DOHH2 (cell line): Measurements from ENCODE around the gene PRCD.
"Not testable (repeated sequence)": the region's sequence is repeated elsewhere in the genome, so short reads cannot be mapped to it uniquely, and the experiment has no call there.

ENCODE experiments used
- H3F3A ChIP-seq: fragments of 200-600 bp; sonication (generic), shearing (Covaris generic); 2 replicates; pipeline ENCODE4 v1.6.0; 2016; ENCODE audit warnings: antibody characterized with exemption, mild to moderate bottlenecking; ENCODE audit not compliant: control insufficient read depth, insufficient read depth
- H3K27ac ChIP-seq: fragments of 200-600 bp; sonication (generic); 2 replicates; pipeline ENCODE4 v1.5.1; 2014; ENCODE audit warnings: low read depth, mild to moderate bottlenecking, low read length, moderate library complexity
- H3K27me3 ChIP-seq: fragments of 200-600 bp; sonication (generic); 2 replicates; pipeline ENCODE4 v1.6.1; 2014; ENCODE audit warnings: mild to moderate bottlenecking, low read length, mixed read lengths; ENCODE audit not compliant: control insufficient read depth
- H3K36me3 ChIP-seq: fragments of 200-600 bp; sonication (generic); 2 replicates; pipeline ENCODE4 v1.6.1; 2014; ENCODE audit warnings: mild to moderate bottlenecking, low read length, moderate library complexity, mixed read lengths; ENCODE audit not compliant: control insufficient read depth
- H3K4me1 ChIP-seq: fragments of 200-600 bp; sonication (generic); 2 replicates; pipeline ENCODE4 v1.6.1; 2014; ENCODE audit warnings: mild to moderate bottlenecking, low read length, mixed read lengths; ENCODE audit not compliant: control insufficient read depth
- H3K4me2 ChIP-seq: fragments of 200-600 bp; sonication (generic); 2 replicates; pipeline ENCODE4 v1.6.0; 2014; ENCODE audit warnings: mild to moderate bottlenecking, low read length, moderate library complexity
- H3K4me3 ChIP-seq: fragments of 200-600 bp; sonication (generic); 2 replicates; pipeline ENCODE4 v1.5.1; 2014; ENCODE audit warnings: mild to moderate bottlenecking, low read length, mixed read lengths
- H3K79me2 ChIP-seq: fragments of 200-600 bp; sonication (generic); 2 replicates; pipeline ENCODE4 v1.6.1; 2014; ENCODE audit warnings: mild to moderate bottlenecking, low read length, mixed read lengths; ENCODE audit not compliant: control insufficient read depth
- H3K9me2 ChIP-seq: fragments of 200-600 bp; sonication (generic); replicated peaks from 2 replicates; pipeline ENCODE4 v1.6.1; 2014; ENCODE audit warnings: mild to moderate bottlenecking, low read length, mixed read lengths; ENCODE audit not compliant: control insufficient read depth
- H3K9me3 ChIP-seq: fragments of 200-600 bp; sonication (generic); 2 replicates; pipeline ENCODE4 v1.6.1; 2014; ENCODE audit warnings: antibody characterized with exemption, low read length, mixed read lengths; ENCODE audit not compliant: control insufficient read depth, insufficient read depth
- H4K20me1 ChIP-seq: fragments of 200-600 bp; sonication (generic); 2 replicates; pipeline ENCODE4 v1.6.0; 2014; ENCODE audit warnings: low read depth, mild to moderate bottlenecking, antibody characterized with exemption, low read length, moderate library complexity; ENCODE audit not compliant: control insufficient read depth, insufficient read depth
- EZH2phosphoT487 ChIP-seq: fragments of 200-600 bp; sonication (generic); IDR thresholded peaks from 2 replicates; pipeline ENCODE4 v1.6.1; 2017; ENCODE audit warnings: borderline replicate concordance, mild to moderate bottlenecking, antibody characterized with exemption, low read length, moderate library complexity, mixed read lengths
- TF ChIP-seq, protein P1 (sequence below): fragments of 200-600 bp; sonication (generic); IDR thresholded peaks from one replicate; pipeline ENCODE4 v1.5.1; 2014; ENCODE audit warnings: antibody characterized with exemption, mild to moderate bottlenecking, low read depth, low read length; ENCODE audit not compliant: poor library complexity, severe bottlenecking

The PRCD gene

DNA sequence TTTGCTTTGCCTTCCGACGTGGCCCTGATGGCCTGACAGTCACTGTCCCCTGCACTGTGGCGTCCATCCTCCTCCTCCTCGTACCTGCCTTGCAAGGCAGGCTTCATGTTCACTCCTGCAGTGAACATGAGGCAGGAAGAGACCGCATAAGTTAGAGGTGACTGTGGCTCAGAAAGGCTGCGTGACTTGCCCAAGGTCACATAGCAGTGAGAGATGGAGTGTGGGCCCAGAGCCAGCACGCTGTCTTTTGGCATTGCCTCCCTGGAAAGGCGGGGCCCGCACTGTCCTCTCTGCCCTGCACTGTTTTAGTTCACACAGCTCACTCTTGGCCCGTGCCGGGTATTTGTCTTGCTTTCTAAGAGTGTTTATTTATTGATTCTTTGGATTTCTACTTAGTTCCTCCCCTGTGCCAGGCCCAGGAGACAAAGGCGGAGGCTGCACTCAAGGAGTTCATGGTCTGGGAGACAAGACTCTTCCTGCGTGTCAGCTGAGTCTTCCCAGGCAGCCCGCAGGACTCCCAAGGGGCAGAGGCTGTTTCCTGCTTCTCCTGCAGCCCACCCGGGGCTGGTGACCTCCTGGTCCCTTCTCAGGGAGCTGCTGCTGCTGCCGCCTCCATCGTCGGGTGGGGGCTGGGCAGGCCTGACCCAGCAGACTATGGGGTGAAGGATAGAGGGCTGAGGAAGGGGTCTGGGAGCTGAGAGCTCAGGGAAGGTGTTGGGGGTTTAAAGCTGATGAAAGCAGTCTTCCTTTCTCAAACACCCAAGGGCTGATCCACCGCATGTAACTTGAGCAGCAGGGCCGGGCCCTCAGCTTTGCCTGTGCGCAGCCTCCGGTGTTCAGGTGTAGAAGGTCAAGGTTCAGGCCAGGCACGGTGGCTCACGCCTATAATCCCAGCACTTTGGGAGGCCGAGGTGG lies 15.0 kb upstream of the PRCD start:
- Histone ChIP-seq H3K9me2 (no peaks in the 10 kb centered on the region), H3K9me3 (no peaks in the 10 kb centered on the region), H3K4me3 (no peak overlapping the region), H3K4me1 (peaks cover 41% of the 10 kb centered on the region), H3K79me2 (no peaks in the 10 kb centered on the region), H3K4me2 (no peak overlapping the region), H4K20me1 (no peaks in the 10 kb centered on the region), H3K27ac (no peak overlapping the region), H3K36me3 (no peaks in the 10 kb centered on the region), H3F3A (no peaks in the 10 kb centered on the region; the same call in 1 of the 2 replicates), H3K27me3 (peaks cover 6% of the 10 kb centered on the region; the same call in 1 of the 2 replicates)
- TF ChIP-seq, protein P1, sequence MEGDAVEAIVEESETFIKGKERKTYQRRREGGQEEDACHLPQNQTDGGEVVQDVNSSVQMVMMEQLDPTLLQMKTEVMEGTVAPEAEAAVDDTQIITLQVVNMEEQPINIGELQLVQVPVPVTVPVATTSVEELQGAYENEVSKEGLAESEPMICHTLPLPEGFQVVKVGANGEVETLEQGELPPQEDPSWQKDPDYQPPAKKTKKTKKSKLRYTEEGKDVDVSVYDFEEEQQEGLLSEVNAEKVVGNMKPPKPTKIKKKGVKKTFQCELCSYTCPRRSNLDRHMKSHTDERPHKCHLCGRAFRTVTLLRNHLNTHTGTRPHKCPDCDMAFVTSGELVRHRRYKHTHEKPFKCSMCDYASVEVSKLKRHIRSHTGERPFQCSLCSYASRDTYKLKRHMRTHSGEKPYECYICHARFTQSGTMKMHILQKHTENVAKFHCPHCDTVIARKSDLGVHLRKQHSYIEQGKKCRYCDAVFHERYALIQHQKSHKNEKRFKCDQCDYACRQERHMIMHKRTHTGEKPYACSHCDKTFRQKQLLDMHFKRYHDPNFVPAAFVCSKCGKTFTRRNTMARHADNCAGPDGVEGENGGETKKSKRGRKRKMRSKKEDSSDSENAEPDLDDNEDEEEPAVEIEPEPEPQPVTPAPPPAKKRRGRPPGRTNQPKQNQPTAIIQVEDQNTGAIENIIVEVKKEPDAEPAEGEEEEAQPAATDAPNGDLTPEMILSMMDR = no peak
- no peak for TF ChIP-seq EZH2phosphoT487

DNA sequence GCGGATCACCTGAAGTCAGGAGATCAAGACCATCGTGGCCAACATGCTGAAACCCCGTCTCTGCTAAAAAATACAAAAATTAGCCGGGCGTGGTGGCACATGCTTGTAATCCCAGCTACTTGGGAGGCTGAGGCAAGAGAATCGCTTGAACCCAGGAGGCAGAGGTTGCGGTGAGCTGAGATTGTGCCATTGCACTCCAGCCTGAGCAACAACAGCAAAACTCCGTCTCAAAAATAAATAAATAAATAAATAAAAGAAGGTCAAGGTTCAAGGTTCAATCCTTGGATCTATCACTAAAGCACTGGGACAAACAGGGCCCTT lies 14.4 kb upstream of the PRCD start:
- H3K4me2 ChIP-seq, H3K36me3 ChIP-seq, H3K27ac ChIP-seq, H4K20me1 ChIP-seq, H3K9me2 ChIP-seq, H3F3A ChIP-seq, H3K79me2 ChIP-seq, H3K27me3 ChIP-seq, H3K9me3 ChIP-seq, H3K4me3 ChIP-seq: not testable (repeated sequence)
- peaks cover 42% of the 10 kb centered on the region for H3K4me1 ChIP-seq

DNA sequence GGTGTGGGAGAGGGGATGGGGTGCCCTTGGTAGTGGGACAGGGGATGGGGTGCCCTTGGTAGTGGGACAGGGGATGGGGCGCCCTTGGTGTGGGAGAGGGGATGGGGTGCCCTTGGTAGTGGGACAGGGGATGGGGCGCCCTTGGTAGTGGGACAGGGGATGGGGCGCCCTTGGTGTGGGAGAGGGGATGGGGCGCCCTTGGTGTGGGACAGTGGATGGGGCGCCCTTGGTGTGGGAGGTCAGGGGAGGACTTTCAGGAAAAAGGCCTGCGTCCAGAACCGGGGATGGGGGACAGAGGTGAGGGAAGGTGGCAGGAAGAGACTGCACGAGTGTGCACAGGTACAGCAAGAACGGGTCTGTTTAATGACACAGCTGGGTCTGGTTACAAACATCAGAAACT lies 12.8 kb upstream of the PRCD start:
- Histone ChIP-seq H3K4me1 (peaks cover 42% of the 10 kb centered on the region), H3K4me2 (peak overlapping the region; percentile 90), H3K27ac (peak overlapping the region; percentile 83; the same call in 1 of the 2 replicates), H3K4me3 (peak overlapping the region; percentile 72)
- H3K9me3 ChIP-seq, H3F3A ChIP-seq, H3K79me2 ChIP-seq, H3K36me3 ChIP-seq, H3K9me2 ChIP-seq, H4K20me1 ChIP-seq, H3K27me3 ChIP-seq: not testable (repeated sequence)

DNA sequence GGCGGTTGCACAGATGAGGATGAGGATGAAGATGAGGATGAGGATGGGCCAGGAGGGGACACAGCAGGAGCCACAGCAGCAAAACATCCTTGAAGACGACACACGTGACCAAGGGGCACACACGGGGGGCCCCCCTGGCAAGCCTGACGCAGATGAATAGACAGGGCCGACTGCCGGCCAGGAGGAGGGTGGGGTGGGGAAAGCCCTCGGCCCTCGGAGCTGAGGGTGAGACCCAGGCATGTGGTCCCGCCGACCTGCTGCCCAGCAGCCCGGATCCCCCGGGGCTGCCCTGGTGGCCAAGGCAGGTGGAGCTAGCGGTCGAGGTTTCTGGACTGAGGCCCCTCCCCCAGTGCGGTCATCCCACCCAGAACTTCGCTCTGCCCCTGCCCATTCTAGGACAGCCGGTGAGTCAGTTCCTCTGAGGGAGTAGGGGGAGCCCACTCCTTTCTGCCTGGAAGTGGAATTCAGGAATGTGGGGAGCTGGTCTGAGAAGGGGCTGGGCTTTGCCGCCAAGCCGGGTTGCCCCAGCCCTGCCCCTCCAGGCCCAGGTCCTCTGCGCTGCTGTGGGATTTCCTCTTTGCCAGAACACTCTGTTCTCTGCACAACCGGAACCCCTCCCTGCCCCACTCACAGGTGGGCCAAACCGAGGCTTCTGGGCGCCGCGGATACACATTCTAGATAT lies 12.3 kb upstream of the PRCD start:
- Histone ChIP-seq H3K4me1 (peaks cover 42% of the 10 kb centered on the region), H3K79me2 (no peaks in the 10 kb centered on the region), H4K20me1 (no peaks in the 10 kb centered on the region), H3K9me2 (no peaks in the 10 kb centered on the region), H3F3A (no peaks in the 10 kb centered on the region; the same call in 1 of the 2 replicates), H3K9me3 (no peaks in the 10 kb centered on the region), H3K36me3 (no peaks in the 10 kb centered on the region), H3K27ac (peak overlapping the region; percentile 83), H3K27me3 (0 out of 2 replicates have a peak, but pooled peaks cover 3% of the 10 kb centered on the region), H3K4me2 (peak overlapping the region; percentile 90), H3K4me3 (peak overlapping the region; percentile 72)
- TF ChIP-seq, protein P1 = no peak
- no peak for TF ChIP-seq EZH2phosphoT487
